ENCODE data around the gene ENOX1.

DNA sequence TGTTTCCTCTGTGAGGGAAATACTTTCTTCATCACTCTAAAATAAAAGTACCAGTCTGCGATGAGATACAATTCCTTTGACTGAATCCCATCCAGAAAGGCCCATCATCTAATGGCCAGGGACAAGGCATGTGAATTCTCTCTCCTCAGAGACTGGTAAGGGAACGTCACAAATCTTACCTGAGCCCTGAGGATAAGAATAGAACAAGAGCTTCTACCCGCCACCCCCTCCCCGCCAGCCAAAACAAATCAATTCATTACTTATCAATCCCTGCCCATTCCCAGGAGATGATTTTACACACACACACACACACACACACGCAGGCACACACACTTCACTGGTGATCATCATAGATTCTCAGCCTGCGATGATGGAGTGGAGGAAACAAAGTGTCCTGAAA is 564.7 kb downstream of the ENOX1 start:
- TF ChIP-seq, protein P1, sequence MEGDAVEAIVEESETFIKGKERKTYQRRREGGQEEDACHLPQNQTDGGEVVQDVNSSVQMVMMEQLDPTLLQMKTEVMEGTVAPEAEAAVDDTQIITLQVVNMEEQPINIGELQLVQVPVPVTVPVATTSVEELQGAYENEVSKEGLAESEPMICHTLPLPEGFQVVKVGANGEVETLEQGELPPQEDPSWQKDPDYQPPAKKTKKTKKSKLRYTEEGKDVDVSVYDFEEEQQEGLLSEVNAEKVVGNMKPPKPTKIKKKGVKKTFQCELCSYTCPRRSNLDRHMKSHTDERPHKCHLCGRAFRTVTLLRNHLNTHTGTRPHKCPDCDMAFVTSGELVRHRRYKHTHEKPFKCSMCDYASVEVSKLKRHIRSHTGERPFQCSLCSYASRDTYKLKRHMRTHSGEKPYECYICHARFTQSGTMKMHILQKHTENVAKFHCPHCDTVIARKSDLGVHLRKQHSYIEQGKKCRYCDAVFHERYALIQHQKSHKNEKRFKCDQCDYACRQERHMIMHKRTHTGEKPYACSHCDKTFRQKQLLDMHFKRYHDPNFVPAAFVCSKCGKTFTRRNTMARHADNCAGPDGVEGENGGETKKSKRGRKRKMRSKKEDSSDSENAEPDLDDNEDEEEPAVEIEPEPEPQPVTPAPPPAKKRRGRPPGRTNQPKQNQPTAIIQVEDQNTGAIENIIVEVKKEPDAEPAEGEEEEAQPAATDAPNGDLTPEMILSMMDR (IDR thresholded peaks at IDR 0.05; ENCODE audit: low read length): no peak
- TF ChIP-seq EZH2 (IDR thresholded peaks at IDR 0.05; ENCODE audit: borderline replicate concordance, low read length): no peak

Measured in OCI-LY1 (cell line).